HepG2 (cell line): ENCODE data around the gene GJB5. TPM values are rescaled to one million over a fixed set of nuclear protein-coding genes. Genes with fewer than 3 reads are reported as not detected.

Source experiments
- ATAC-seq: fragments of 200-7000 bp; cut with Tn5 transposase; 3 replicates; pipeline ENCODE4 v1.9.1; 2020; ENCODE audit warnings: mild to moderate bottlenecking, moderate library complexity
- BruUV-seq: library from RNA; stranded (reverse); fragments of 400-500 nt; replicated peaks from 2 replicates; lab custom pipeline; 2021; lab: Mats Ljungman, UMichigan
- CTCF ChIA-PET: fragments of 300-600 bp; formaldehyde crosslinking; extraction: SDS; loops from one replicate; lab custom pipeline; 2021; ENCODE audit warnings: low total read pairs, inconsistent platforms, low intra/inter-chr PET ratio; lab: Yijun Ruan, JAX
- POLR2A ChIA-PET: fragments of 350-600 bp; sonication (Branson Sonifier 250); formaldehyde crosslinking; loops from one replicate; lab custom pipeline; 2020; ENCODE audit warnings: antibody characterized with exemption, inconsistent platforms; lab: Yijun Ruan, JAX
- DNase-seq: peaks from one replicate; pipeline ENCODE4 v3.0.0-alpha.2; 2015; ENCODE audit warnings: low spot score
- FAIRE-seq: peaks from 3 replicates; lab custom pipeline; 2011; peaks lifted over from hg19 to GRCh38; lab: Jason Lieb, UNC
- H2AFZ ChIP-seq: one replicate; pipeline ENCODE4 v1.6.1; 2011; ENCODE audit warnings: low read length, inconsistent platforms
- H3K27ac ChIP-seq: fragments of 300-600 bp; 3 replicates; pipeline ENCODE4 v1.8.0; 2011; ENCODE audit warnings: mixed run types, mild to moderate bottlenecking, mixed read lengths, low read length, inconsistent platforms; ENCODE audit not compliant: insufficient read depth; ENCODE audit errors: extremely low read length
- H3K27me3 ChIP-seq, 2 experiments: fragments of 200-600 bp in 1 of 2; 2 replicates in 1 of 2; 3 replicates in 1 of 2; pipeline versions ENCODE4 v1.6.0 to v1.8.0; 2011; ENCODE audit warnings: low read length in 2 of 2, mild to moderate bottlenecking in 2 of 2, moderate library complexity in 2 of 2, inconsistent platforms in 1 of 2; ENCODE audit not compliant: insufficient read depth in 2 of 2, control insufficient read depth in 1 of 2
- H3K36me3 ChIP-seq, 2 experiments: fragments of 200-600 bp in 1 of 2; replicated peaks in 1 of 2; 2 replicates in 1 of 2; 3 replicates in 1 of 2; pipeline versions ENCODE4 v1.5.1 to v1.8.0; 2011; ENCODE audit warnings: low read length in 2 of 2, inconsistent platforms in 1 of 2; ENCODE audit not compliant: insufficient read depth in 2 of 2, control insufficient read depth in 1 of 2
- H3K4me1 ChIP-seq: 2 replicates; pipeline ENCODE4 v1.5.1; 2012; ENCODE audit warnings: low read length, inconsistent platforms; ENCODE audit not compliant: insufficient read depth
- H3K4me2 ChIP-seq: 2 replicates; pipeline ENCODE4 v1.6.0; 2011; ENCODE audit warnings: low read depth, low read length, inconsistent platforms
- H3K4me3 ChIP-seq, 3 experiments: fragments of 200-600 bp in 1 of 3; sonication (generic), shearing (Covaris generic) in 1 of 3; replicated peaks in 1 of 3; 2 replicates each; pipeline ENCODE4 v1.5.1; 2011 to 2016; ENCODE audit warnings: low read length in 3 of 3, inconsistent platforms in 2 of 3, low read depth in 2 of 3, mild to moderate bottlenecking in 2 of 3, control low read depth in 1 of 3, mixed read lengths in 1 of 3; ENCODE audit not compliant: insufficient read depth in 1 of 3
- H3K79me2 ChIP-seq: one replicate; pipeline ENCODE4 v1.6.1; 2011; ENCODE audit warnings: low read length, inconsistent platforms; ENCODE audit not compliant: insufficient read depth
- H3K9ac ChIP-seq: 2 replicates; pipeline ENCODE4 v1.6.0; 2011; ENCODE audit warnings: mild to moderate bottlenecking, low read depth, low read length, inconsistent platforms; ENCODE audit not compliant: insufficient read depth
- H3K9me3 ChIP-seq: 2 replicates; pipeline ENCODE4 v1.5.1; 2012; ENCODE audit warnings: mild to moderate bottlenecking, low read length
- H4K20me1 ChIP-seq: 2 replicates; pipeline ENCODE4 v1.6.0; 2011; ENCODE audit warnings: inconsistent platforms, mild to moderate bottlenecking, low read length, moderate library complexity; ENCODE audit not compliant: insufficient read depth
- FOXC1 ChIP-seq: sonication (generic); formaldehyde crosslinking; IDR thresholded peaks from 2 replicates; pipeline ENCODE4 v1.8.0; 2022; ENCODE audit warnings: mild to moderate bottlenecking, missing genetic modification reagents, borderline replicate concordance
- GABPB1 ChIP-seq: IDR thresholded peaks from 2 replicates; pipeline ENCODE4 v1.6.1; 2016; ENCODE audit warnings: mild to moderate bottlenecking, missing genetic modification reagents, moderate library complexity, missing compliant biosample characterization
- MNT ChIP-seq: fragments of 450-650 bp; IDR thresholded peaks from 2 replicates; pipeline ENCODE4 v1.6.1; 2016
- REXO4 ChIP-seq: sonication (generic); formaldehyde crosslinking; IDR thresholded peaks from 2 replicates; pipeline ENCODE4 v1.8.0; 2022; ENCODE audit warnings: missing genetic modification reagents, mild to moderate bottlenecking, borderline replicate concordance
- ZFP91 ChIP-seq: sonication (generic); formaldehyde crosslinking; IDR thresholded peaks from 2 replicates; pipeline ENCODE4 v1.9.0; 2022; ENCODE audit warnings: missing genetic modification reagents, mild to moderate bottlenecking, borderline replicate concordance
- ZNF598 ChIP-seq: sonication (generic); formaldehyde crosslinking; IDR thresholded peaks from 2 replicates; pipeline ENCODE4 v1.5.1; 2020; ENCODE audit warnings: mild to moderate bottlenecking, missing genetic modification reagents, borderline replicate concordance
- WGBS: methylation state at CpG from one replicate; pipeline ENCODE4 v1.1.6; 2017; ENCODE audit warnings: low lambda C conversion rate; 5-methylcytosine and 5-hydroxymethylcytosine counted together
- in situ Hi-C: cut with HindIII; loops from 2 replicates; pipeline ENCODE4 v1.10.0; 2017; ENCODE audit warnings: low pct_unique_long_range_greater_than_20kb; ENCODE audit not compliant: extremely low pct_ligation_motif_present
- intact Hi-C: fragments of 100-400 bp; cut with micrococcal nuclease; formaldehyde crosslinking; loops from one replicate; pipeline ENCODE4 v1.10.0; 2022; ENCODE audit not compliant: unreplicated experiment
- polyA plus RNA-seq, 8 experiments: library from polyadenylated mRNA; depleted of rRNA in 3 of 8; stranded (reverse) in 7 of 8; unstranded in 1 of 8; fragments of >200 nt; fragmentation: Illumina TruSeq in 4 of 8; extraction: Trizol in 4 of 8; gene quantifications; 2 replicates each; pipeline versions ENCODE4 v1.2.1 to v1.2.3, GENCODE V29; 2011 to 2016; ENCODE audit warnings: low read depth in 4 of 8, missing spikeins in 1 of 8, mixed read lengths in 1 of 8; ENCODE audit not compliant: insufficient read depth in 1 of 8
- total RNA-seq, 5 experiments: library from RNA; depleted of rRNA; stranded (reverse); fragments of >200 nt; fragmentation: Illumina TruSeq; extraction: Trizol; gene quantifications; 2 replicates each; pipeline ENCODE4 v1.2.3, GENCODE V29; 2016; ENCODE audit warnings: low read depth in 1 of 5

The GJB5 gene
- total and polyA plus RNA-seq, 2 of the 13 experiments (the other 11 are each of a cell fraction or from before 2014, with no cell fraction given) = not detected

- no peak for TF ChIP-seq ZNF598 (CRISPR knock-in tag)
- TF ChIP-seq REXO4 (CRISPR knock-in tag) = no peak
- no peak for TF ChIP-seq GABPB1 (CRISPR knock-in tag)
Observed at GRCh38 chr1:34759503-34760357, 4.9 kb downstream of the GJB5 start, which contains the start of gene GJB4 (continued).

GRCh38 chr1:34761176-34761761, 6.4 kb downstream of the GJB5 start:
- Histone ChIP-seq H3K36me3 (no peaks in the 10 kb centered on the region), H3K4me3 (no peak overlapping the region), H3K27ac (no peak overlapping the region), H3K4me1 (no peaks in the 10 kb centered on the region), H2AFZ (no peak overlapping the region), H3K4me2 (no peak overlapping the region), H4K20me1 (no peaks in the 10 kb centered on the region), H3K9ac (no peak overlapping the region), H3K27me3 (peaks cover 3 to 59% of the 10 kb centered on the region in 2 experiments; a peak in 3 of 5 replicates), H3K79me2 (no peaks in the 10 kb centered on the region), H3K9me3 (no peaks in the 10 kb centered on the region)
- ChIA-PET POLR2A (no interaction called here), CTCF (no interaction called here)
- ATAC-seq (no peak), DNase-seq (no peak), FAIRE-seq (no peak)
- no peak for TF ChIP-seq ZFP91 (CRISPR knock-in tag)
- no peak for TF ChIP-seq FOXC1 (CRISPR knock-in tag)
- peak; percentile 86 for TF ChIP-seq MNT
- BruUV-seq = no TSS peak
- WGBS = 47% methylated on average over 17 of the region's 33 CpGs
- intact Hi-C loops = no loop called here
- in situ Hi-C loops = no loop called here
